ENCODE results near the gene GNG12.

Gene GNG12

GRCh38 chr1:67680486-67680885 lies 152.8 kb downstream of the GNG12 start:
- no peak for DNase-seq
- TF ChIP-seq CTCF (IDR thresholded peaks at IDR 0.05), result no peak

GRCh38 chr1:67679691-67680090 lies 153.6 kb downstream of the GNG12 start:
- H3K4me3 Mint-ChIP-seq, result no peak overlapping the region
- H3K9me3 Mint-ChIP-seq, result no peaks in the 10 kb centered on the region
- DNase-seq, result no peak
- peaks cover 5% of the 10 kb centered on the region for H3K27me3 Mint-ChIP-seq (ENCODE audit: low read depth, poor library complexity)
- no peak for TF ChIP-seq CTCF (IDR thresholded peaks at IDR 0.05)
- H3K27ac Mint-ChIP-seq, result no peak overlapping the region
- H3K4me1 Mint-ChIP-seq, result peaks cover 31% of the 10 kb centered on the region
- no peaks in the 10 kb centered on the region for H3K36me3 Mint-ChIP-seq (ENCODE audit: low read depth)

More at GRCh38 chr1:67680486-67680885, 152.8 kb downstream of the GNG12 start:
- H3K27ac Mint-ChIP-seq, result no peak overlapping the region
- H3K36me3 Mint-ChIP-seq (ENCODE audit: low read depth), result no peaks in the 10 kb centered on the region
- H3K4me3 Mint-ChIP-seq, result no peak overlapping the region
- no peaks in the 10 kb centered on the region for H3K9me3 Mint-ChIP-seq
- peaks cover 26% of the 10 kb centered on the region for H3K4me1 Mint-ChIP-seq
- peaks cover 4% of the 10 kb centered on the region for H3K27me3 Mint-ChIP-seq (ENCODE audit: low read depth, poor library complexity)

- Mint-ChIP-seq H3K36me3 (ENCODE audit: low read depth) (no peaks in the 10 kb centered on the region), H3K9me3 (no peaks in the 10 kb centered on the region), H3K4me3 (no peak overlapping the region), H3K27ac (no peak overlapping the region), H3K27me3 (ENCODE audit: low read depth, poor library complexity) (peaks cover 6% of the 10 kb centered on the region), H3K4me1 (peaks cover 25% of the 10 kb centered on the region)
- no peak for DNase-seq
- no peak for TF ChIP-seq CTCF (IDR thresholded peaks at IDR 0.05)
Observed at GRCh38 chr1:67677930-67678329, 155.3 kb downstream of the GNG12 start.

- Mint-ChIP-seq H3K9me3 (no peaks in the 10 kb centered on the region), H3K27me3 (ENCODE audit: low read depth, poor library complexity) (peaks cover 6% of the 10 kb centered on the region), H3K4me3 (no peak overlapping the region), H3K4me1 (peaks cover 25% of the 10 kb centered on the region), H3K36me3 (ENCODE audit: low read depth) (no peaks in the 10 kb centered on the region), H3K27ac (no peak overlapping the region)
- DNase-seq, result no peak
- no peak for TF ChIP-seq CTCF (IDR thresholded peaks at IDR 0.05)
Observed at GRCh38 chr1:67677408-67677807, 155.9 kb downstream of the GNG12 start.

GRCh38 chr1:67676946-67677345 lies 156.3 kb downstream of the GNG12 start:
- Mint-ChIP-seq H3K4me3 (no peak overlapping the region), H3K9me3 (no peaks in the 10 kb centered on the region), H3K27ac (no peak overlapping the region), H3K36me3 (ENCODE audit: low read depth) (no peaks in the 10 kb centered on the region), H3K27me3 (ENCODE audit: low read depth, poor library complexity) (peaks cover 6% of the 10 kb centered on the region), H3K4me1 (peaks cover 25% of the 10 kb centered on the region)
- DNase-seq, result no peak
- TF ChIP-seq CTCF (IDR thresholded peaks at IDR 0.05), result no peak

GRCh38 chr1:67676287-67676686 lies 157.0 kb downstream of the GNG12 start:
- H3K4me3 Mint-ChIP-seq, result no peak overlapping the region
- H3K36me3 Mint-ChIP-seq (ENCODE audit: low read depth), result no peaks in the 10 kb centered on the region
- no peak for TF ChIP-seq CTCF (IDR thresholded peaks at IDR 0.05)
- no peaks in the 10 kb centered on the region for H3K9me3 Mint-ChIP-seq
- H3K27me3 Mint-ChIP-seq (ENCODE audit: low read depth, poor library complexity), result peaks cover 6% of the 10 kb centered on the region
- no peak for DNase-seq
- H3K4me1 Mint-ChIP-seq, result peaks cover 25% of the 10 kb centered on the region
- peak overlapping the region; percentile 33 for H3K27ac Mint-ChIP-seq

All from nephron progenitor cell (in vitro differentiated cells).